Glutamatergic neuron (in vitro differentiated cells): ENCODE measurements around the gene CELF2. TPM values are rescaled to one million over a fixed set of nuclear protein-coding genes. Genes with fewer than 3 reads are reported as not detected.

Experiments used
- DNase-seq: peaks from one replicate; pipeline ENCODE4 v3.0.0; 2022
- H3K27ac Mint-ChIP-seq: one replicate; pipeline ENCODE4 v1.8.0; 2020; ENCODE audit warnings: mild to moderate bottlenecking, mixed read lengths, inconsistent platforms; ENCODE audit not compliant: unreplicated experiment
- H3K27me3 Mint-ChIP-seq: one replicate; pipeline ENCODE4 v1.8.0; 2020; ENCODE audit warnings: mild to moderate bottlenecking, moderate library complexity, mixed read lengths, inconsistent platforms; ENCODE audit not compliant: unreplicated experiment
- H3K36me3 Mint-ChIP-seq: one replicate; pipeline ENCODE4 v1.8.0; 2020; ENCODE audit warnings: mild to moderate bottlenecking, mixed read lengths, inconsistent platforms; ENCODE audit not compliant: unreplicated experiment
- H3K4me1 Mint-ChIP-seq: one replicate; pipeline ENCODE4 v1.8.0; 2020; ENCODE audit warnings: mild to moderate bottlenecking, low read depth, mixed read lengths, inconsistent platforms; ENCODE audit not compliant: unreplicated experiment
- H3K4me3 Mint-ChIP-seq: one replicate; pipeline ENCODE4 v1.8.0; 2020; ENCODE audit warnings: mild to moderate bottlenecking, mixed read lengths, inconsistent platforms; ENCODE audit not compliant: unreplicated experiment
- H3K9me3 Mint-ChIP-seq: one replicate; pipeline ENCODE4 v1.8.0; 2020; ENCODE audit warnings: mild to moderate bottlenecking, moderate library complexity, mixed read lengths, inconsistent platforms; ENCODE audit not compliant: unreplicated experiment
- total RNA-seq: library from RNA; stranded (reverse); fragmentation: NEBNext Ultra II Directional; extraction: Animal tissue kit (Norgen Biotek cat#: 25700); gene quantifications from one replicate; pipeline ENCODE4 v1.2.1, GENCODE V29; 2021; ENCODE audit not compliant: unreplicated experiment
- TF ChIP-seq, protein P1 (sequence below): fragments of 200-600 bp; sonication (generic); IDR thresholded peaks from one replicate; pipeline ENCODE4 v1.5.0; 2021; ENCODE audit not compliant: partially characterized antibody, unreplicated experiment

The CELF2 gene
- total RNA-seq, 1 donor from 2014 or later, result 47.4 TPM

DNA sequence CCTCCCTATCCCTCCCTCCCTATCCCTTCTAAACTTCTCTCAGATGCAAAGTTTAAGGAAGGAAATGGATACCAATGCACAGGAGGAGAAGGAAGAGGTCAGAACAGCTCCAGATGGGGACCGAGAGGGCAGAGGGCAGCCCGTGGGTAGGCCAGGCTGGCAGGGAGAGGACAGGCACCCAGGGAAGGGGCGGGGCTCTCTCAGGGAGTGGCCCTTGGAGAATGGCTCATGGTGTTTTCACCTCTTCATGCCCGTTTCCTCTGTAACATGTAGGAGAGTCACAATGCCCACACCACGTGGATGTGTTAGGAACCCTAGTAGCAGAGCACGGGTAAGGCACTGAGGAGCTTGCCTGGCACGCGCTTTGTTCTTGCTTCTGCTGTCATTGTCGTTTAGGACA is 264.5 kb downstream of the CELF2 start:
- Mint-ChIP-seq H3K9me3 (peaks cover 7% of the 10 kb centered on the region), H3K36me3 (peaks cover 4% of the 10 kb centered on the region), H3K4me3 (no peak overlapping the region), H3K27ac (no peak overlapping the region), H3K4me1 (peaks cover 21% of the 10 kb centered on the region), H3K27me3 (peaks cover 3% of the 10 kb centered on the region)
- no peak for DNase-seq
- TF ChIP-seq, protein P1, sequence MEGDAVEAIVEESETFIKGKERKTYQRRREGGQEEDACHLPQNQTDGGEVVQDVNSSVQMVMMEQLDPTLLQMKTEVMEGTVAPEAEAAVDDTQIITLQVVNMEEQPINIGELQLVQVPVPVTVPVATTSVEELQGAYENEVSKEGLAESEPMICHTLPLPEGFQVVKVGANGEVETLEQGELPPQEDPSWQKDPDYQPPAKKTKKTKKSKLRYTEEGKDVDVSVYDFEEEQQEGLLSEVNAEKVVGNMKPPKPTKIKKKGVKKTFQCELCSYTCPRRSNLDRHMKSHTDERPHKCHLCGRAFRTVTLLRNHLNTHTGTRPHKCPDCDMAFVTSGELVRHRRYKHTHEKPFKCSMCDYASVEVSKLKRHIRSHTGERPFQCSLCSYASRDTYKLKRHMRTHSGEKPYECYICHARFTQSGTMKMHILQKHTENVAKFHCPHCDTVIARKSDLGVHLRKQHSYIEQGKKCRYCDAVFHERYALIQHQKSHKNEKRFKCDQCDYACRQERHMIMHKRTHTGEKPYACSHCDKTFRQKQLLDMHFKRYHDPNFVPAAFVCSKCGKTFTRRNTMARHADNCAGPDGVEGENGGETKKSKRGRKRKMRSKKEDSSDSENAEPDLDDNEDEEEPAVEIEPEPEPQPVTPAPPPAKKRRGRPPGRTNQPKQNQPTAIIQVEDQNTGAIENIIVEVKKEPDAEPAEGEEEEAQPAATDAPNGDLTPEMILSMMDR, result no peak

DNA sequence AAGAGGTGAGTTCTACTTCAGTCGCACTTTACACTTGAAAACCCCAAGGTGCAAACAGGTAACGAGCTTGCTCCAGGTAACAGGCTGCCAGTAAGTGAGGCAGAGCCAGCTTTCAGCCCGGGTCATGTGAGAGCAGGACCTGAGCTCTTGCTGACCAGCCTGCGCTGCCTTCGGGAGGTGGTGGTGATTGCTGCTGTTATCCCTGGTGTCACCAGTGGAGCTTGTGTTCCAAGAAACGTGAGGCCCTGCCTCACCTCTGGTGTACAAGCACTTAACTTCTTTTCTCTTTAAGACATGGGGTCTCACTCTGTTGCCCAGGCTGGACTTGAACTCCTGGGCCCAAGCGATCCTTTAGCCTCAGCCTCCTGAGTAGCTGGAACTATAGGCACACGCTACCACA is 265.0 kb downstream of the CELF2 start:
- TF ChIP-seq, protein P1, result no peak
- DNase-seq, result no peak
- H3K27ac Mint-ChIP-seq, result no peak overlapping the region
- H3K9me3 Mint-ChIP-seq, result peaks cover 7% of the 10 kb centered on the region
- no peak overlapping the region for H3K4me3 Mint-ChIP-seq
- peaks cover 4% of the 10 kb centered on the region for H3K36me3 Mint-ChIP-seq
- H3K4me1 Mint-ChIP-seq, result peaks cover 18% of the 10 kb centered on the region
- H3K27me3 Mint-ChIP-seq, result peaks cover 3% of the 10 kb centered on the region

DNA sequence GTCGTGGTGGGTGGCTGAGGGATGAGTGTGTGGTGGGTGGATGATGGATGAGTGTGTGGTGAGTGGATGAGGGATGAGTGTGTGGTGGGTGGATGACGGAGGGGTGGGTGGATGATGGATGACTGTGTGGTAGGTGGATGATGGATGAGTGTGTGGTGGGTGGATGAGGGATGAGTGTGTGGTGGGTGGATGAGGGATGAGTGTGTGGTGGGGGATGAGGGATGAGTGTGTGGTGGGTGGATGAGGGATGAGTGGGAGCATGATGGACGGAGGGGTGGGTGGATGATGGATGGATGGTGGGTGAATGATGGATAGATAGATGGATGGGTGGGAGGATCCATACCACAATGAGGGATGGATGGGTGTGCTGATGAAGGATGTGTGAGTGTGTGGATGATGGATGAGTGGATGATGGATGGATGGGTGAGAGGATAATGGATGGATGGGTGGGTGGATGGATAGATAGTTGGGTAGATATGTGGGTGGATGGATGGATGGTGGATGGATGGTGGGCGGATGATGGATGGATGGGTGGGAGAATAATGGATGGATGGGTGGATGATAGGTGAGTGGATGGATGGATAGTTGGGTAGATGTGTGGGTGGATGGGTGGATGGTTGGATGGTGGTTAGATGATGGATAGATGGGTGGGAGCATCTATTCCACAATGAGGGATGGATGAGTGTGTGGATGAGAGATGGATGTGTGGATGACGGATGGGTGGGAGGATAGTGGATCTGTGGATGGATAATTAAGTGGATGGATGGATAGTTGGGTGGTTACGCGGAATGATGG is 266.8 kb downstream of the CELF2 start:
- TF ChIP-seq, protein P1, result no peak
- H3K4me3 Mint-ChIP-seq, result no peak overlapping the region
- H3K4me1 Mint-ChIP-seq, result peaks cover 7% of the 10 kb centered on the region
- H3K27ac Mint-ChIP-seq, result no peak overlapping the region
- H3K36me3 Mint-ChIP-seq, result peaks cover 4% of the 10 kb centered on the region
- H3K9me3 Mint-ChIP-seq, result peaks cover 6% of the 10 kb centered on the region
- DNase-seq, result no peak
- H3K27me3 Mint-ChIP-seq, result peaks cover 6% of the 10 kb centered on the region

DNA sequence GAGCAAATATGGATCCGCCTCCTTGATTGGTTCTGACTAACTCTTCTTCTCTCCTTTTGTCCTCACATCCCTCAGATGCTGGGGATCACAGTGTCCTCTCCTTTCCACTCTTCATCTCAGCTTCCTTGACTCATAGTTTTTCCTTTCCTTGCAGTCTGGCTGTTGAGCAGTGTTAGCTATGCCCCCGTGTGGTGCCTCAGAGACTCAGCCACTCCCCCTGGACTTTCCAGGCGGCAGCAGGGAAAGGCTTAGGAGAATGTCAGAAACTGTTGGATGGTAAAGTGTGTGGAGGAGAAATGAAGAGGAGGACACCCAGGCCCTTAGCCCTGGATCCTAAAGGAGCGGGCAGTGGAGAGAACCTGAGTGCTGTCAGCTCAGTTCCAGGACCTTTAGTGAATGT is 267.5 kb downstream of the CELF2 start:
- no peaks in the 10 kb centered on the region for H3K36me3 Mint-ChIP-seq
- H3K9me3 Mint-ChIP-seq, result peaks cover 3% of the 10 kb centered on the region
- TF ChIP-seq, protein P1, result no peak
- no peak overlapping the region for H3K27ac Mint-ChIP-seq
- no peak for DNase-seq
- peaks cover 7% of the 10 kb centered on the region for H3K4me1 Mint-ChIP-seq
- peaks cover 6% of the 10 kb centered on the region for H3K27me3 Mint-ChIP-seq
- H3K4me3 Mint-ChIP-seq, result no peak overlapping the region

DNA sequence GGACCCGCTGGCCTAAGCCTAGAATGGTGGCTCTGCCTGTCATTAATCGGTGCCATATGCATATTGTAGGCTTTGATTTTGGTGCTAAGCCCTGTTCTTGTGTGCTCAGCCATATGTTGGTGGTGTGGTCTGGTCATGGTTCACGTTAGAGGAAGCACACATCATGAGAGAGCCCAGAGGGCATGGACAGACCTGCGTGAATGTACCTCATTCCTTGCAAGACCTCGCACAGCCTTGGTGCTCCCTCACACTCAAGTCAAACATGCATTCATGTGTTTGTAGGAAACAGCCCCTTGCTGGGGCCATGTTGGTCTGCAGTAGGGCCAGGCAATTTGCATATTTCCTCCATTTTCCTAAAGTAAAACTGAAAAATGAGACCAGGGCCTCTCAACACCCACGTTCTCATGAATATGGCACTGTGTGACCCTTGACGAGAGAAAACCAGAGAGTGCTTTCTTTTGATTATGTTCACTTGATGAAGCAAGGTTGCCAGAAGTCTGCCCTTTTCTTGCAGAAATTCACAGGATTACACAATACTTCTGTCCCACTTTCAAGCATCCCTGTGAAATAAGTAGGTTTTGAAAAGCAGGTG is 268.7 kb downstream of the CELF2 start:
- Mint-ChIP-seq H3K4me1 (peaks cover 7% of the 10 kb centered on the region), H3K27ac (no peak overlapping the region), H3K9me3 (no peaks in the 10 kb centered on the region), H3K4me3 (no peak overlapping the region), H3K36me3 (no peaks in the 10 kb centered on the region), H3K27me3 (peaks cover 3% of the 10 kb centered on the region)
- TF ChIP-seq, protein P1, result no peak
- DNase-seq, result no peak
